HepG2 (cell line): ENCODE results near the gene ADGRD1. TPM values are rescaled to one million over a fixed set of nuclear protein-coding genes. Genes with fewer than 3 reads are reported as not detected.

Experiments used
- ATAC-seq: fragments of 200-7000 bp; cut with Tn5 transposase; 3 replicates; pipeline ENCODE4 v1.9.1; 2020; ENCODE audit warnings: mild to moderate bottlenecking, moderate library complexity
- BruUV-seq: library from RNA; stranded (reverse); fragments of 400-500 nt; replicated peaks from 2 replicates; lab custom pipeline; 2021; lab: Mats Ljungman, UMichigan
- CTCF ChIA-PET: fragments of 300-600 bp; formaldehyde crosslinking; extraction: SDS; loops from one replicate; lab custom pipeline; 2021; ENCODE audit warnings: low total read pairs, inconsistent platforms, low intra/inter-chr PET ratio; lab: Yijun Ruan, JAX
- POLR2A ChIA-PET: fragments of 350-600 bp; sonication (Branson Sonifier 250); formaldehyde crosslinking; loops from one replicate; lab custom pipeline; 2020; ENCODE audit warnings: antibody characterized with exemption, inconsistent platforms; lab: Yijun Ruan, JAX
- DNase-seq: peaks from one replicate; pipeline ENCODE4 v3.0.0-alpha.2; 2015; ENCODE audit warnings: low spot score
- FAIRE-seq: peaks from 3 replicates; lab custom pipeline; 2011; peaks lifted over from hg19 to GRCh38; lab: Jason Lieb, UNC
- H2AFZ ChIP-seq: one replicate; pipeline ENCODE4 v1.6.1; 2011; ENCODE audit warnings: low read length, inconsistent platforms
- H3K27ac ChIP-seq: fragments of 300-600 bp; 3 replicates; pipeline ENCODE4 v1.8.0; 2011; ENCODE audit warnings: mixed run types, mild to moderate bottlenecking, mixed read lengths, low read length, inconsistent platforms; ENCODE audit not compliant: insufficient read depth; ENCODE audit errors: extremely low read length
- H3K27me3 ChIP-seq, 2 experiments: fragments of 200-600 bp in 1 of 2; 2 replicates in 1 of 2; 3 replicates in 1 of 2; pipeline versions ENCODE4 v1.6.0 to v1.8.0; 2011; ENCODE audit warnings: low read length in 2 of 2, mild to moderate bottlenecking in 2 of 2, moderate library complexity in 2 of 2, inconsistent platforms in 1 of 2; ENCODE audit not compliant: insufficient read depth in 2 of 2, control insufficient read depth in 1 of 2
- H3K36me3 ChIP-seq, 2 experiments: fragments of 200-600 bp in 1 of 2; replicated peaks in 1 of 2; 2 replicates in 1 of 2; 3 replicates in 1 of 2; pipeline versions ENCODE4 v1.5.1 to v1.8.0; 2011; ENCODE audit warnings: low read length in 2 of 2, inconsistent platforms in 1 of 2; ENCODE audit not compliant: insufficient read depth in 2 of 2, control insufficient read depth in 1 of 2
- H3K4me1 ChIP-seq: 2 replicates; pipeline ENCODE4 v1.5.1; 2012; ENCODE audit warnings: low read length, inconsistent platforms; ENCODE audit not compliant: insufficient read depth
- H3K4me2 ChIP-seq: 2 replicates; pipeline ENCODE4 v1.6.0; 2011; ENCODE audit warnings: low read depth, low read length, inconsistent platforms
- H3K4me3 ChIP-seq, 3 experiments: fragments of 200-600 bp in 1 of 3; sonication (generic), shearing (Covaris generic) in 1 of 3; replicated peaks in 1 of 3; 2 replicates each; pipeline ENCODE4 v1.5.1; 2011 to 2016; ENCODE audit warnings: low read length in 3 of 3, inconsistent platforms in 2 of 3, low read depth in 2 of 3, mild to moderate bottlenecking in 2 of 3, control low read depth in 1 of 3, mixed read lengths in 1 of 3; ENCODE audit not compliant: insufficient read depth in 1 of 3
- H3K79me2 ChIP-seq: one replicate; pipeline ENCODE4 v1.6.1; 2011; ENCODE audit warnings: low read length, inconsistent platforms; ENCODE audit not compliant: insufficient read depth
- H3K9ac ChIP-seq: 2 replicates; pipeline ENCODE4 v1.6.0; 2011; ENCODE audit warnings: mild to moderate bottlenecking, low read depth, low read length, inconsistent platforms; ENCODE audit not compliant: insufficient read depth
- H3K9me3 ChIP-seq: 2 replicates; pipeline ENCODE4 v1.5.1; 2012; ENCODE audit warnings: mild to moderate bottlenecking, low read length
- H4K20me1 ChIP-seq: 2 replicates; pipeline ENCODE4 v1.6.0; 2011; ENCODE audit warnings: inconsistent platforms, mild to moderate bottlenecking, low read length, moderate library complexity; ENCODE audit not compliant: insufficient read depth
- HMGXB4 ChIP-seq, 2 experiments: sonication (generic) in 1 of 2; formaldehyde crosslinking in 1 of 2; IDR thresholded peaks; 2 replicates each; pipeline versions ENCODE4 v1.4.0 to v1.6.1; 2018 to 2020; ENCODE audit warnings: missing genetic modification reagents in 2 of 2, borderline replicate concordance in 1 of 2, low read depth in 1 of 2, mild to moderate bottlenecking in 1 of 2, missing biosample characterization in 1 of 2
- NFYB ChIP-seq: sonication (generic); formaldehyde crosslinking; IDR thresholded peaks from 2 replicates; pipeline ENCODE4 v1.4.0; 2020; ENCODE audit warnings: missing genetic modification reagents
- NR2C2 ChIP-seq: sonication (generic); formaldehyde crosslinking; IDR thresholded peaks from 2 replicates; pipeline ENCODE4 v1.4.0; 2020; ENCODE audit warnings: missing genetic modification reagents, mild to moderate bottlenecking, moderate library complexity, borderline replicate concordance
- SNAPC2 ChIP-seq: sonication (generic); formaldehyde crosslinking; IDR thresholded peaks from 2 replicates; pipeline ENCODE4 v1.8.1; 2022; ENCODE audit warnings: mild to moderate bottlenecking, missing genetic modification reagents
- TRAFD1 ChIP-seq: sonication (generic); formaldehyde crosslinking; IDR thresholded peaks from 2 replicates; pipeline ENCODE4 v1.5.1; 2020; ENCODE audit warnings: missing genetic modification reagents, mild to moderate bottlenecking, borderline replicate concordance
- ZBTB3 ChIP-seq: sonication (generic); formaldehyde crosslinking; IDR thresholded peaks from 2 replicates; pipeline ENCODE4 v1.4.0; 2020; ENCODE audit warnings: low read depth, mild to moderate bottlenecking, moderate library complexity, missing genetic modification reagents, borderline replicate concordance
- ZBTB7A ChIP-seq: sonication (generic); formaldehyde crosslinking; IDR thresholded peaks from 2 replicates; pipeline ENCODE4 v1.8.0; 2022; ENCODE audit warnings: mild to moderate bottlenecking, missing genetic modification reagents
- ZFP91 ChIP-seq: sonication (generic); formaldehyde crosslinking; IDR thresholded peaks from 2 replicates; pipeline ENCODE4 v1.9.0; 2022; ENCODE audit warnings: missing genetic modification reagents, mild to moderate bottlenecking, borderline replicate concordance
- ZNF136 ChIP-seq: sonication (generic); formaldehyde crosslinking; IDR thresholded peaks from 2 replicates; pipeline ENCODE4 v1.8.1; 2022; ENCODE audit warnings: low read depth, mild to moderate bottlenecking, moderate library complexity, missing genetic modification reagents
- ZNF280B ChIP-seq: sonication (generic); formaldehyde crosslinking; IDR thresholded peaks from 2 replicates; pipeline ENCODE4 v1.5.0; 2020; ENCODE audit warnings: missing genetic modification reagents, mild to moderate bottlenecking, borderline replicate concordance
- ZNF282 ChIP-seq: fragments of 450-650 bp; IDR thresholded peaks from 2 replicates; pipeline ENCODE4 v1.6.1; 2018; ENCODE audit not compliant: partially characterized antibody
- ZNF652 ChIP-seq: IDR thresholded peaks from 2 replicates; pipeline ENCODE4 v1.6.1; 2016; ENCODE audit warnings: low read depth, borderline replicate concordance
- WGBS: methylation state at CpG from one replicate; pipeline ENCODE4 v1.1.6; 2017; ENCODE audit warnings: low lambda C conversion rate; 5-methylcytosine and 5-hydroxymethylcytosine counted together
- in situ Hi-C: cut with HindIII; loops from 2 replicates; pipeline ENCODE4 v1.10.0; 2017; ENCODE audit warnings: low pct_unique_long_range_greater_than_20kb; ENCODE audit not compliant: extremely low pct_ligation_motif_present
- intact Hi-C: fragments of 100-400 bp; cut with micrococcal nuclease; formaldehyde crosslinking; loops from one replicate; pipeline ENCODE4 v1.10.0; 2022; ENCODE audit not compliant: unreplicated experiment
- polyA plus RNA-seq, 8 experiments: library from polyadenylated mRNA; depleted of rRNA in 3 of 8; stranded (reverse) in 7 of 8; unstranded in 1 of 8; fragments of >200 nt; fragmentation: Illumina TruSeq in 4 of 8; extraction: Trizol in 4 of 8; gene quantifications; 2 replicates each; pipeline versions ENCODE4 v1.2.1 to v1.2.3, GENCODE V29; 2011 to 2016; ENCODE audit warnings: low read depth in 4 of 8, missing spikeins in 1 of 8, mixed read lengths in 1 of 8; ENCODE audit not compliant: insufficient read depth in 1 of 8
- total RNA-seq, 5 experiments: library from RNA; depleted of rRNA; stranded (reverse); fragments of >200 nt; fragmentation: Illumina TruSeq; extraction: Trizol; gene quantifications; 2 replicates each; pipeline ENCODE4 v1.2.3, GENCODE V29; 2016; ENCODE audit warnings: low read depth in 1 of 5
- TF ChIP-seq, protein P1 (sequence below): sonication (generic); formaldehyde crosslinking; IDR thresholded peaks from 2 replicates; pipeline ENCODE4 v1.4.0; 2020; ENCODE audit warnings: missing genetic modification reagents

ADGRD1 gene
- total and polyA plus RNA-seq, 2 of the 13 experiments (the other 11 are each of a cell fraction or from before 2014, with no cell fraction given), result 0.46 to 12.4 TPM

- peak overlapping the region; percentile 91 for H3K27ac ChIP-seq
- peak overlapping the region; percentile 48 for H3K4me2 ChIP-seq
- no peaks in the 10 kb centered on the region for H4K20me1 ChIP-seq
- no peak overlapping the region for H2AFZ ChIP-seq
- H3K36me3 ChIP-seq, result no peaks in the 10 kb centered on the region; a peak in 1 of 5 replicates
- H3K79me2 ChIP-seq, result no peaks in the 10 kb centered on the region
- peak; percentile 98 for DNase-seq
- TSS peak; percentile 72 for BruUV-seq
- H3K9me3 ChIP-seq, result no peaks in the 10 kb centered on the region
- H3K9ac ChIP-seq, result peak overlapping the region; percentile 62
- ChIA-PET POLR2A (interaction anchor here (1.5 to 1.6 kb wide), 2 partner anchors 29 to 142 kb away, joined by 3 to 10 read pairs; no protein-coding TSS in a partner anchor), CTCF (no interaction called here)
- peaks cover 77% of the 10 kb centered on the region for H3K4me1 ChIP-seq
- in situ Hi-C loops (no loop called here), intact Hi-C loops (loop anchor here (1.0 to 10.0 kb wide), 2 partner anchors 29 to 48 kb away; no protein-coding TSS in a partner anchor)
- peak; percentile 91 for FAIRE-seq
- H3K27me3 ChIP-seq, result no peaks in the 10 kb centered on the region
- H3K4me3 ChIP-seq, result peak overlapping the region in 1 of 3 experiments; percentile 20; a peak in 1 of 6 replicates
- 20% methylated on average over 19 of the region's 23 CpGs for WGBS
- peak; percentile 94 for ATAC-seq
- TF ChIP-seq TRAFD1, result no peak
- peak; percentile 74; the same call in 1 of the 2 replicates for TF ChIP-seq ZNF136 (CRISPR knock-in tag)
- TF ChIP-seq NR2C2 (CRISPR knock-in tag), result peak; percentile 75
- TF ChIP-seq HMGXB4 (CRISPR knock-in tag; IDR thresholded peaks at IDR 0.05; ENCODE audit: borderline replicate concordance in 1 of 2, low read depth in 1 of 2), result peak in 1 of 2 experiments; percentile 65; a peak in 1 of 4 replicates
- TF ChIP-seq, protein P1, sequence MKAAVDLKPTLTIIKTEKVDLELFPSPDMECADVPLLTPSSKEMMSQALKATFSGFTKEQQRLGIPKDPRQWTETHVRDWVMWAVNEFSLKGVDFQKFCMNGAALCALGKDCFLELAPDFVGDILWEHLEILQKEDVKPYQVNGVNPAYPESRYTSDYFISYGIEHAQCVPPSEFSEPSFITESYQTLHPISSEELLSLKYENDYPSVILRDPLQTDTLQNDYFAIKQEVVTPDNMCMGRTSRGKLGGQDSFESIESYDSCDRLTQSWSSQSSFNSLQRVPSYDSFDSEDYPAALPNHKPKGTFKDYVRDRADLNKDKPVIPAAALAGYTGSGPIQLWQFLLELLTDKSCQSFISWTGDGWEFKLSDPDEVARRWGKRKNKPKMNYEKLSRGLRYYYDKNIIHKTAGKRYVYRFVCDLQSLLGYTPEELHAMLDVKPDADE, result no peak
- no peak for TF ChIP-seq ZNF282
- no peak for TF ChIP-seq ZBTB3
- no peak; the same call in 1 of the 2 replicates for TF ChIP-seq ZFP91 (CRISPR knock-in tag)
- peak; percentile 33; the same call in 1 of the 2 replicates for TF ChIP-seq ZBTB7A
- TF ChIP-seq ZNF280B (CRISPR knock-in tag), result peak; percentile 50; the same call in 1 of the 2 replicates
- 0 out of 2 replicates have a peak, but pooled peaks have one; percentile 82 for TF ChIP-seq SNAPC2 (CRISPR knock-in tag)
- TF ChIP-seq NFYB (CRISPR knock-in tag), result 0 out of 2 replicates have a peak, but pooled peaks have one; percentile 32
- peak; percentile 47; the same call in 1 of the 2 replicates for TF ChIP-seq ZNF652 (CRISPR knock-in tag)
Observed at GRCh38 chr12:131012279-131013069, 58.8 kb downstream of the ADGRD1 start.
